Measurements from ENCODE around the gene CAV2.

DNA sequence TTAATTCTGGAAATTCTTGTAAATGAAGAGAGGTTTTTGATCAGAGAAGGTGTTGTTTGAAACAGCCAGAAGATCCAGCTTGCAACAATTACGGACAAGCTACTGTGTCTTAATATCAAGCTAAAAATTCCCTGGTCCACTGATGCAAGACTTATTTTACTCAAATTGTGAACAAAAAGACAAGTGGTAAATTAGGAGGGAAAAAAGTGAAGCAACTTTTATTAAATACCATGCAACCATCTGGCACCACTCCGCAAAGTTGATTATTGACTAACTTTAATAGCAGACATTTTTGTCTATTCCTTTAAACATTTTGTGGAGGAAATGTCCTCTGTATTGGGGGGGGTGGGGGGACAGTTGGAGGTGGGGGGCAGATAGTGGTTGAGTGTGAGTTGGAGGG is 5.1 kb upstream of the CAV2 start:
- TF ChIP-seq, protein P1, sequence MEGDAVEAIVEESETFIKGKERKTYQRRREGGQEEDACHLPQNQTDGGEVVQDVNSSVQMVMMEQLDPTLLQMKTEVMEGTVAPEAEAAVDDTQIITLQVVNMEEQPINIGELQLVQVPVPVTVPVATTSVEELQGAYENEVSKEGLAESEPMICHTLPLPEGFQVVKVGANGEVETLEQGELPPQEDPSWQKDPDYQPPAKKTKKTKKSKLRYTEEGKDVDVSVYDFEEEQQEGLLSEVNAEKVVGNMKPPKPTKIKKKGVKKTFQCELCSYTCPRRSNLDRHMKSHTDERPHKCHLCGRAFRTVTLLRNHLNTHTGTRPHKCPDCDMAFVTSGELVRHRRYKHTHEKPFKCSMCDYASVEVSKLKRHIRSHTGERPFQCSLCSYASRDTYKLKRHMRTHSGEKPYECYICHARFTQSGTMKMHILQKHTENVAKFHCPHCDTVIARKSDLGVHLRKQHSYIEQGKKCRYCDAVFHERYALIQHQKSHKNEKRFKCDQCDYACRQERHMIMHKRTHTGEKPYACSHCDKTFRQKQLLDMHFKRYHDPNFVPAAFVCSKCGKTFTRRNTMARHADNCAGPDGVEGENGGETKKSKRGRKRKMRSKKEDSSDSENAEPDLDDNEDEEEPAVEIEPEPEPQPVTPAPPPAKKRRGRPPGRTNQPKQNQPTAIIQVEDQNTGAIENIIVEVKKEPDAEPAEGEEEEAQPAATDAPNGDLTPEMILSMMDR (IDR thresholded peaks at IDR 0.05) = no peak
- no peak for TF ChIP-seq ZFX (IDR thresholded peaks at IDR 0.05; ENCODE audit: borderline replicate concordance)
